HCEC 1CT (cell line): Measurements from ENCODE around the gene FAM83C.

Experiments used
- DNase-seq: peaks from one replicate; pipeline ENCODE4 v3.0.0-alpha.2; 2017

Gene FAM83C

GRCh38 chr20:35318502-35319157, 26.4 kb upstream of the FAM83C start:
- DNase-seq, result peak; percentile 85

- no peak for DNase-seq
Observed at GRCh38 chr20:35317416-35318210, 25.4 kb upstream of the FAM83C start.

GRCh38 chr20:35316086-35316485, 23.9 kb upstream of the FAM83C start:
- DNase-seq, result no peak

GRCh38 chr20:35315632-35316020, 23.4 kb upstream of the FAM83C start:
- peak; percentile 56 for DNase-seq

- peak; percentile 64 for DNase-seq
Observed at GRCh38 chr20:35314816-35315631, 22.8 kb upstream of the FAM83C start.

GRCh38 chr20:35312318-35312717, 20.1 kb upstream of the FAM83C start:
- DNase-seq, result peak; percentile 97

GRCh38 chr20:35311822-35312221, 19.6 kb upstream of the FAM83C start:
- no peak for DNase-seq

GRCh38 chr20:35311409-35311808, 19.2 kb upstream of the FAM83C start:
- peak; percentile 75 for DNase-seq

GRCh38 chr20:35307666-35308653, 15.7 kb upstream of the FAM83C start:
- peak; percentile 92 for DNase-seq

- DNase-seq, result peak; percentile 90
Observed at GRCh38 chr20:35306931-35307517, 14.8 kb upstream of the FAM83C start.

GRCh38 chr20:35305682-35306556, 13.7 kb upstream of the FAM83C start:
- peak; percentile 100 for DNase-seq

- no peak for DNase-seq
Observed at GRCh38 chr20:35304956-35305355, 12.7 kb upstream of the FAM83C start.

GRCh38 chr20:35303735-35304491, 11.7 kb upstream of the FAM83C start:
- peak; percentile 90 for DNase-seq

GRCh38 chr20:35303382-35303734, 11.1 kb upstream of the FAM83C start:
- no peak for DNase-seq

- DNase-seq, result peak; percentile 63
Observed at GRCh38 chr20:35302421-35303335, 10.5 kb upstream of the FAM83C start.

- DNase-seq, result no peak
Observed at GRCh38 chr20:35301426-35301825, 9.2 kb upstream of the FAM83C start.

GRCh38 chr20:35300469-35301262, 8.4 kb upstream of the FAM83C start:
- no peak for DNase-seq

- no peak for DNase-seq
Observed at GRCh38 chr20:35299780-35300179, 7.6 kb upstream of the FAM83C start.
